Measurements from ENCODE around the gene SIRT1. TPM values are rescaled to one million over a fixed set of nuclear protein-coding genes. Genes with fewer than 3 reads are reported as not detected.

Gene SIRT1
- total and polyA plus RNA-seq, 2 of the 4 experiments (the other 2 are of a cell fraction) = 9.5 to 12.9 TPM

GRCh38 chr10:67843284-67843683 lies 41.2 kb upstream of the SIRT1 start:
- no peak for TF ChIP-seq CEBPB (IDR thresholded peaks at IDR 0.05; ENCODE audit: low read depth, low read length)
- no peak for TF ChIP-seq FOS (IDR thresholded peaks at IDR 0.05; ENCODE audit: low read depth, low read length)
- no peak for TF ChIP-seq MAZ (IDR thresholded peaks at IDR 0.05; ENCODE audit: borderline replicate concordance, low read depth, low read length)
- no peak for TF ChIP-seq ELK1 (IDR thresholded peaks at IDR 0.05; ENCODE audit: borderline replicate concordance, low read depth, low read length)
- no peak for TF ChIP-seq MAFK (IDR thresholded peaks at IDR 0.05; ENCODE audit: low read depth, low read length)
- TF ChIP-seq RAD21 (IDR thresholded peaks at IDR 0.05; ENCODE audit: low read length) = no peak
- TF ChIP-seq NFE2L2 (IDR thresholded peaks at IDR 0.05; ENCODE audit: low read depth, low read length) = no peak
- no peak for TF ChIP-seq SMC3 (IDR thresholded peaks at IDR 0.05; ENCODE audit: low read depth, low read length)
- TF ChIP-seq RFX5 (IDR thresholded peaks at IDR 0.05; ENCODE audit: low read depth, low read length) = no peak
- no peak for TF ChIP-seq MXI1 (IDR thresholded peaks at IDR 0.05; ENCODE audit: borderline replicate concordance, low read depth, low read length)
- no peak for TF ChIP-seq POLR2A (IDR thresholded peaks at IDR 0.05; ENCODE audit: low read depth, low read length)
- TF ChIP-seq BHLHE40 (IDR thresholded peaks at IDR 0.05; ENCODE audit: low read depth, low read length) = no peak
- no peak for TF ChIP-seq CHD1 (IDR thresholded peaks at IDR 0.05; ENCODE audit: low read depth, low read length)
- TF ChIP-seq CTCF (conservative IDR thresholded peaks at IDR 0.05; ENCODE audit: low read depth, low read length) = no peak
- TF ChIP-seq USF2 (IDR thresholded peaks at IDR 0.05; ENCODE audit: low read depth, low read length) = no peak
- TF ChIP-seq RCOR1 (IDR thresholded peaks at IDR 0.05; ENCODE audit: insufficient replicate concordance, low read length) = no peak
- no peaks in the 10 kb centered on the region for H3K79me1 ChIP-seq (ENCODE audit: low read depth in 1 of 2, low read length in 2 of 2)
- POLR2A ChIA-PET (ENCODE audit: unreplicated experiment) = no interaction called here
- no peak overlapping the region for H4K8ac ChIP-seq (ENCODE audit: low read depth in 2 of 2, low read length in 2 of 2)
- no peak overlapping the region for H4K91ac ChIP-seq (ENCODE audit: insufficient read depth, low read depth, low read length)
- no peak overlapping the region for H3K23ac ChIP-seq (ENCODE audit: low read depth, low read length)
- intact Hi-C loops (cut with micrococcal nuclease) = no loop called here
- H3K14ac ChIP-seq (replicated peaks; ENCODE audit: low read depth, low read length) = no peak overlapping the region
- DNase-seq = no peak
- no peak overlapping the region for H3K18ac ChIP-seq (ENCODE audit: low read depth, low read length)
- no peak overlapping the region for H3K27ac ChIP-seq (ENCODE audit: insufficient read depth, low read length)
- H3K4ac ChIP-seq (ENCODE audit: low read depth, low read length) = no peak overlapping the region
- ATAC-seq (ENCODE audit: low read depth) = no peak
- peak overlapping the region; percentile 28 for H2AK9ac ChIP-seq (replicated peaks; ENCODE audit: low read depth, low read length, poor library complexity)
- no peaks in the 10 kb centered on the region for H3K36me3 ChIP-seq (ENCODE audit: control insufficient read depth, insufficient read depth, low read length)
- dilution Hi-C loops (cut with HindIII; ENCODE audit: low sequenced_read_pairs, unreplicated experiment) = no loop called here
- H2AK5ac ChIP-seq (ENCODE audit: low read depth, low read length) = no peak overlapping the region
- H3K4me2 ChIP-seq (ENCODE audit: low read depth, low read length) = no peak overlapping the region
- CTCF ChIA-PET = interaction anchor here (0.7 kb wide), 1 partner anchor 305 kb away, joined by 4 read pairs; no protein-coding TSS in a partner anchor
- in situ Hi-C loops (cut with MboI; ENCODE audit: low sequenced_read_pairs) = no loop called here
- no CpG with 5 or more reads among the region's 2 CpGs for WGBS, 2 experiments (ENCODE audit: extremely low coverage in 2 of 2, insufficient read length in 1 of 2)
- peaks cover 5% of the 10 kb centered on the region; the same call in 1 of the 2 replicates for H3K9me3 ChIP-seq (ENCODE audit: control insufficient read depth, insufficient read depth, low read length)
- H3K4me1 ChIP-seq (ENCODE audit: control insufficient read depth, insufficient read depth, low read length) = no peaks in the 10 kb centered on the region
- BruUV-seq (replicated peaks) = no TSS peak
- H3K9me1 ChIP-seq (ENCODE audit: insufficient read depth, low read length) = no peaks in the 10 kb centered on the region
- H4K5ac ChIP-seq (ENCODE audit: low read depth, low read length) = no peak overlapping the region
- H3K56ac ChIP-seq (ENCODE audit: extremely low read depth, insufficient read depth, low read length) = no peak overlapping the region
- H2BK120ac ChIP-seq (ENCODE audit: low read depth, low read length) = no peak overlapping the region
- no peak overlapping the region for H3K4me3 ChIP-seq (ENCODE audit: insufficient read depth, low read depth, low read length)
- H2BK15ac ChIP-seq (ENCODE audit: low read depth, low read length) = no peak overlapping the region
- no peak overlapping the region for H3K9ac ChIP-seq (ENCODE audit: low read depth, low read length)
- no peaks in the 10 kb centered on the region for H3K27me3 ChIP-seq (ENCODE audit: control insufficient read depth, insufficient read depth, low read length)
- H2AFZ ChIP-seq (replicated peaks; ENCODE audit: low read length, poor library complexity) = no peak overlapping the region
- no peaks in the 10 kb centered on the region for H4K20me1 ChIP-seq (ENCODE audit: insufficient read depth, low read length)
- H2BK5ac ChIP-seq (ENCODE audit: low read depth, low read length, poor library complexity, severe bottlenecking) = no peak overlapping the region
- H2BK20ac ChIP-seq (ENCODE audit: low read depth, low read length) = no peak overlapping the region
